ENCODE results near the gene ANKRD39. TPM values are rescaled to one million over a fixed set of nuclear protein-coding genes. Genes with fewer than 3 reads are reported as not detected.
A peak's percentile ranks its signal among the peaks of the same experiment; 100 is the strongest.

The ANKRD39 gene
- total and polyA plus RNA-seq, 9 of the 15 experiments (the other 6 are each of a cell fraction or from before 2014, with no cell fraction given): 8.2 to 33.1 (median 23.8) TPM

- TF ChIP-seq ZNF431 (CRISPR knock-in tag; IDR thresholded peaks at IDR 0.05): no peak
- no peak for TF ChIP-seq ZNF24 (IDR thresholded peaks at IDR 0.05)
- no peak for TF ChIP-seq DACH1 (IDR thresholded peaks at IDR 0.05; ENCODE audit: partially characterized antibody)
- peak; percentile 22 for TF ChIP-seq PHF20 (IDR thresholded peaks at IDR 0.05; ENCODE audit: partially characterized antibody)
- TF ChIP-seq CHD1 (IDR thresholded peaks at IDR 0.05; ENCODE audit: low read length): peak; percentile 58
- TF ChIP-seq, protein P1, sequence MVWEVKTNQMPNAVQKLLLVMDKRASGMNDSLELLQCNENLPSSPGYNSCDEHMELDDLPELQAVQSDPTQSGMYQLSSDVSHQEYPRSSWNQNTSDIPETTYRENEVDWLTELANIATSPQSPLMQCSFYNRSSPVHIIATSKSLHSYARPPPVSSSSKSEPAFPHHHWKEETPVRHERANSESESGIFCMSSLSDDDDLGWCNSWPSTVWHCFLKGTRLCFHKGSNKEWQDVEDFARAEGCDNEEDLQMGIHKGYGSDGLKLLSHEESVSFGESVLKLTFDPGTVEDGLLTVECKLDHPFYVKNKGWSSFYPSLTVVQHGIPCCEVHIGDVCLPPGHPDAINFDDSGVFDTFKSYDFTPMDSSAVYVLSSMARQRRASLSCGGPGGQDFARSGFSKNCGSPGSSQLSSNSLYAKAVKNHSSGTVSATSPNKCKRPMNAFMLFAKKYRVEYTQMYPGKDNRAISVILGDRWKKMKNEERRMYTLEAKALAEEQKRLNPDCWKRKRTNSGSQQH (CRISPR knock-in tag; IDR thresholded peaks at IDR 0.05): no peak
- no peak for TF ChIP-seq CAMTA2 (CRISPR knock-in tag; conservative IDR thresholded peaks at IDR 0.05)
- no peak for TF ChIP-seq TCF7L2 (IDR thresholded peaks at IDR 0.05; ENCODE audit: low read depth, low read length)
- TF ChIP-seq GATAD2B (IDR thresholded peaks at IDR 0.05; ENCODE audit: borderline replicate concordance): 0 out of 2 replicates have a peak, but pooled peaks have one; percentile 23
- no peak for TF ChIP-seq CBFA2T3 (IDR thresholded peaks at IDR 0.05)
- no peak for TF ChIP-seq CBX2 (IDR thresholded peaks at IDR 0.05; ENCODE audit: insufficient read depth, low read length, poor library complexity, severe bottlenecking)
- no peak for TF ChIP-seq TRIM28 (IDR thresholded peaks at IDR 0.05)
- no peak for TF ChIP-seq RAD51 (IDR thresholded peaks at IDR 0.05; ENCODE audit: borderline replicate concordance, low read depth)
- no peak for TF ChIP-seq HDAC8 (tag; IDR thresholded peaks at IDR 0.05)
- TF ChIP-seq CBFA2T2 (conservative IDR thresholded peaks at IDR 0.05): no peak
Observed at GRCh38 chr2:96816836-96817702, 40.7 kb downstream of the ANKRD39 start (continued).

Data from K562 (cell line).